GM21786 (cell line): ENCODE data around the gene MTIF2.
"Not testable (repeated sequence)": the region's sequence is repeated elsewhere in the genome, so short reads cannot be mapped to it uniquely, and the experiment has no call there.

Experiments
- ATAC-seq: cut with Tn5 transposase; IDR thresholded peaks from one replicate; pipeline ENCODE4 v1.9.1; 2021; ENCODE audit not compliant: unreplicated experiment

Gene MTIF2, protein sequence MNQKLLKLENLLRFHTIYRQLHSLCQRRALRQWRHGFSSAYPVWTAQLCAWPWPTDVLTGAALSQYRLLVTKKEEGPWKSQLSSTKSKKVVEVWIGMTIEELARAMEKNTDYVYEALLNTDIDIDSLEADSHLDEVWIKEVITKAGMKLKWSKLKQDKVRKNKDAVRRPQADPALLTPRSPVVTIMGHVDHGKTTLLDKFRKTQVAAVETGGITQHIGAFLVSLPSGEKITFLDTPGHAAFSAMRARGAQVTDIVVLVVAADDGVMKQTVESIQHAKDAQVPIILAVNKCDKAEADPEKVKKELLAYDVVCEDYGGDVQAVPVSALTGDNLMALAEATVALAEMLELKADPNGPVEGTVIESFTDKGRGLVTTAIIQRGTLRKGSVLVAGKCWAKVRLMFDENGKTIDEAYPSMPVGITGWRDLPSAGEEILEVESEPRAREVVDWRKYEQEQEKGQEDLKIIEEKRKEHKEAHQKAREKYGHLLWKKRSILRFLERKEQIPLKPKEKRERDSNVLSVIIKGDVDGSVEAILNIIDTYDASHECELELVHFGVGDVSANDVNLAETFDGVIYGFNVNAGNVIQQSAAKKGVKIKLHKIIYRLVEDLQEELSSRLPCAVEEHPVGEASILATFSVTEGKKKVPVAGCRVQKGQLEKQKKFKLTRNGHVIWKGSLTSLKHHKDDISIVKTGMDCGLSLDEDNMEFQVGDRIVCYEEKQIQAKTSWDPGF

GRCh38 chr2:55268907-55269644 lies at the start of gene MTIF2:
MTIF2 (minus strand) TSS chr2:55269231; CDS start chr2:55263858, 5,373 bp downstream.
- peak; percentile 98 for ATAC-seq

GRCh38 chr2:55314985-55315384 lies 46.0 kb upstream of the MTIF2 start:
- ATAC-seq = no peak

GRCh38 chr2:55311444-55311870 lies 42.4 kb upstream of the MTIF2 start:
- ATAC-seq = peak; percentile 94

DNA sequence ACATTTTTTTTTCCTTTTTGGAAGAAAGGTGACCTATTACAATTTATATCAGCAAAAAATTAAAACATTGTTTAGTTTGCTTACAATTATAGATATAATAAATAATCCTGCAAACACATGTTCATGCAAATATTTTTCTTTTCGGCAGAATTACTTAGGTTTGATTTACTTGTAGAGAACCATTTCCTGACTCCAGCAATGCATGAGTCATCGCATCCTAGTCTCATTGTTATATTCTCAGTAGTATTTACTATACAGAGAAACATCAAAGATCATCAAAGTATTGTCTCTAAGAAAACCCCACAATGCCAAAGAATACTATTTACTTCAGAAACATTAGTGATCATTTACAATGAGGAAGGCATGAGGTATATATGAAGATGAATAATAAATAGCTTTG lies 40.4 kb upstream of the MTIF2 start:
- no peak for ATAC-seq

GRCh38 chr2:55302241-55302640 lies 33.2 kb upstream of the MTIF2 start:
- peak; percentile 87 for ATAC-seq

DNA sequence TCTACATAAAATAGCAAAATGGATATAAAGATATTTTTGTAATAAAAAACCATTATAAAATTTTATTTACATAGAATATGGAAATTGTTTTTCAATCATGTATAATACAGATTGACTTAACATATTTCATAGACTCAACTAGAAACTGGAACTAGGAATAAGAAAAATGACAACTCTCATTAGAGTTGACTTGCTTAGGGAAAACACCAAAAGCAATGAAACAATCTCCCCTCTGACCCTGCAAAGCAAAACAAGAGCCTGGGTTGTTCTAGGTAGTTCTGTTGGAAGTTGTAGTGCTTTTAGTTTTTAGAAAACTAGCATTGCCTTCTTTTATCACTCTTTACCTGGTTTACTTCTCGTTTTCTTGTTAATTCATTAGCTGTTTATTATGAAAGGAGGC lies 32.2 kb upstream of the MTIF2 start:
- ATAC-seq = no peak

- ATAC-seq = no peak
Observed at GRCh38 chr2:55296393-55296792, 27.4 kb upstream of the MTIF2 start.

GRCh38 chr2:55283083-55283482 lies 14.1 kb upstream of the MTIF2 start:
- ATAC-seq = no peak

DNA sequence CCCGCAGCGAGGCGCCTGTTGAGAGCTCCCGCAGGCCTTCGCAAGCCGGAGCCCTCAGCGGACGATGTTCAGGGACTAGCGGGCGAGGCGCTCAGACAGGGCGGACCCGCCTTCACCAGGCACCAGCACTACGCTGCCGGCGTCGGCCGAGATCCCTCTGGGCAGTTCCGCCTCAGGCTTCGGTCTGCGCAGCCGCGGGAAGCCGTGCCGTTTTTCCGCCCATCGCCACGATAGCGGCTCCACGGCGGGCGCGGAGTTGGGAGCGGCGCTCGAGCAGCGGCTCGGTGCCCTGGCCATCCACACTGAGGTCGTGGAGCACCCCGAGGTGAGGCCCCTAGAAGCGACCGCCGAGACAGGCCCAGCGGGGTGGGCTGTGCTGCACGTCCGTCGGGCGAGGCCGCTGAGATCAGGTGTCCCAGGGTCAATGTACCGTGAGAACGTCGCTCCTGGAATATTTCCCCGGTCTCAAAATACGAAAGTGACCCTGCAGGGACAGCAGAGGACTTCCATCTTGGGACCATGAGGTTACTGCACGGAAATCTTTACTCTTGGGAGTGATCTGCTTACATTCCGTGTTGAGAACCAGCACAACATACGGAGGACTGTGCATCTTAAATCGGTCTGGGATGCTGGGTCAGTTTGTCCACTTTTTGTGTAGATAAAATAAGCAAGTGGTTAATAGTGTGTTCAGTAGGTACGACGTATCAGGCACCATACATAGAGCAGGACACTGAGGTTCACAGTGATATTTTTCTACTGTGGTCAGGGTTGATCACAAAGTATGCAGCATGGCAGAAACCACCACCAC lies 13.3 kb upstream of the MTIF2 start:
- peak; percentile 97 for ATAC-seq

- ATAC-seq = not testable (repeated sequence)
Observed at GRCh38 chr2:55280851-55281546, 12.0 kb upstream of the MTIF2 start.

- ATAC-seq = not testable (repeated sequence)
Observed at GRCh38 chr2:55279859-55280424, 10.9 kb upstream of the MTIF2 start.

DNA sequence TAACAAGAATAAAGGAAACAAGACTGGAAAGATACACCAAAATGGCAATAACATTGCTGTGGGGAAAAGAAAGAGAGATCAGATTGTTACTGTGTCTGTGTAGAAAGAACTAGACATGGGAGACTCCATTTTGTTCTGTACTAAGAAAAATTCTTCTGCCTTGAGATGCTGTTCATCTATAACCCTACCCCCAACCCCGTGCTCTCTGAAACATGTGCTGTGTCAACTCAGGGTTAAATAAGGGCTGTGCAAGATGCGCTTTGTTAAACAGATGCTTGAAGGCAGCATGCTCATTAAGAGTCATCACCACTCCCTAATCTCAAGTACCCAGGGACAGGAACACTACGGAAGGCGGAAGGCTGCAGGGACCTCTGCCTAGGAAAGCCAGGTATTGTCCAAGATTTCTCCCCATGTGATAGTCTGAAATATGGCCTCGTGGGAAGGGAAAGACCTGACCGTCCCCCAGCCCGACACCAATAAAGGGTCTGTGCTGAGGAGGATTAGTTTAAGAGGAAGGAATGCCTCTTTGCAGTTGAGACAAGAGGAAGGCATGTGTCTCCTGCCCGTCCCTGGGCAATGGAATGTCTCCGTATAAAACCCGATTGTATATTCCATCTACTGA lies 10.3 kb upstream of the MTIF2 start:
- not testable (repeated sequence) for ATAC-seq

DNA sequence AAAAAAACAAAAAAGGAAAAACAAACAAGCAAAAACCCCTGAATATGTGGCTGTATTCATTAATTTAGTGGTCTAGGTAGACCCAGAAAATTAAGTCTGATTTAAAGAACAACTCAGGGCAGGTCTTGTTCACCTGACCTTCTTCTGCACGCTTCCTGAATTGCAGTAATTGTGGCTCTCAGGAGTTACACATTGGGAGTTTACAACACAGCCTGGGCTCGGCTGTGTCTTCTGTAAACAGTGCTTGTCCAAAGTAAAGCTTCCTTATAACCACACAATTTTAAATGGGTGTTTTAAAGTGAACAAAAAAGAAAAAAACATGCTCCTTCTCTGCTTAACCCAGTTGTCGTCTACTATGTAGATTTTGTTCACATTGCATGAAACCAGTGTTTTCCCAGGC lies 8.3 kb upstream of the MTIF2 start:
- ATAC-seq = no peak

DNA sequence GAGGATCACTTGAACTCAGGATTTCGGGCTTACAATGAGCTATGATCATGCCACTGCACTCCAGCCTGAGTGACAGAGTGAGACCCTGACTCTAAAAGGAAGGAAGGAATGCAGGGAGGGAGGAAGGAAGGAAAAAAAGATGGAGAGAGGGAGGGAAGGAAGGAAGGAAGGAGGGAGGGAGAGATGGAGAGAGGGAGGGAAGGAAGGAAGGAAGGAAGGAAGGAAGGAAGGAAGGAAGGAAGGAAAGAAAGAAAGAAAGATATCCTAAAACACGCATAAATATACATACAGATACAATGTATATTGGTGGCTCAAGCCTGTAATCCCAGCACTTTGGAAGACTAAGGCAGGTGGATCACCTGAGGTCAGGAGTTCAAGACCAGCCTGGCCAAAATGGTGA lies 5.3 kb upstream of the MTIF2 start:
- not testable (repeated sequence) for ATAC-seq

GRCh38 chr2:55269645-55269990 lies 587 bp upstream of the MTIF2 start:
- ATAC-seq = no peak

- ATAC-seq = no peak
Observed at GRCh38 chr2:55268288-55268906, 634 bp downstream of the MTIF2 start.

GRCh38 chr2:55259586-55259985 lies 9.4 kb downstream of the MTIF2 start:
- not testable (repeated sequence) for ATAC-seq

DNA sequence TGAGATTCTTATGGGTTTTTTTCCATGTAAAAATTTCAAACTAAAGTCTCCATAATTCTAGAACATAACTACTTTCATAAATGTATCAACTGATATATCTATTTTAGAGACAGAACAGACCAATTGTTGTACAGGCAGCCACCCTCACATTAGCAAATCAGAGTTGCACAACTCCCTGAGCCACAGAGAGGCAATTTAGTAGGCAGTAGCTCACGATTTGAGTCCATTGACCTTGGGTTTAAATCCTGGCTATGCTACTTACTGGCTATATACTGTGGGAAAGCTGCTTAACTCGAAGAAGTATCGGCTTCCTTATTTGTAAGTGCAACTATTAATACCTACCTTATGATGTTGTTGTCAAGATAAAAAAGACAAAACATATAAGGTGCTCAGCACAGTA lies 16.2 kb downstream of the MTIF2 start:
- no peak for ATAC-seq

GRCh38 chr2:55247025-55247424 lies 22.0 kb downstream of the MTIF2 start:
- no peak for ATAC-seq
